Coronary artery (tissue), 2 donors: ENCODE results near the gene ZNF22.
"Not testable (repeated sequence)": the region's sequence is repeated elsewhere in the genome, so short reads cannot be mapped to it uniquely, and the experiment has no call there.

Experiments used
- DNase-seq: peaks from one replicate; pipeline ENCODE4 v3.0.0-alpha.2; 2017; ENCODE audit warnings: low spot score
- H3K27ac ChIP-seq, 2 donors: fragments of 200-600 bp; sonication (generic); one replicate each; pipeline ENCODE4 v1.5.1; 2016 to 2019
- H3K4me3 ChIP-seq: fragments of 200-600 bp; sonication (generic); 2 replicates; pipeline ENCODE4 v1.5.1; 2016; ENCODE audit warnings: mild to moderate bottlenecking, moderate library complexity
- TF ChIP-seq, protein P1 (sequence below): fragments of 200-600 bp; sonication (generic); IDR thresholded peaks from one replicate; pipeline ENCODE4 v1.5.1; 2019; ENCODE audit warnings: antibody characterized with exemption

Gene ZNF22

DNA sequence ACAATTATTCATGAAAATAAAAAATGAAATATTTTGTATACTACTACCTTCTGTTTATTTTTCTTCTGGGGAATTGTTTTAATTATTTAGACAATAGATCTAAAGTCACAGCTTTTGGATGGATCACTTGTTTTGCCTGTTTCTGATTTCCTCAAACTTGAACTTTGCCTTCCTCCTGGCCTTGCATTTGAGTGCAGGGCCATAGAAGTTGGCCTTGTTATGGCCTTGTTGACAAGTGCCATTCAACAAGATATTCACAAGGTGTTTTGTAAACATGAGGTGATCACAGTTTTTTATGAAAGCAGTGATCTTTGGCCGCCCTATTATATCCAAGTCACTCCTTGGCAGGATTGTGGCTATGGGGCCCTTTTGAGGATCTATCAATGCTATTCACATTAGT, 4.6 kb downstream of the ZNF22 start:
- no peak overlapping the region for H3K27ac ChIP-seq

DNA sequence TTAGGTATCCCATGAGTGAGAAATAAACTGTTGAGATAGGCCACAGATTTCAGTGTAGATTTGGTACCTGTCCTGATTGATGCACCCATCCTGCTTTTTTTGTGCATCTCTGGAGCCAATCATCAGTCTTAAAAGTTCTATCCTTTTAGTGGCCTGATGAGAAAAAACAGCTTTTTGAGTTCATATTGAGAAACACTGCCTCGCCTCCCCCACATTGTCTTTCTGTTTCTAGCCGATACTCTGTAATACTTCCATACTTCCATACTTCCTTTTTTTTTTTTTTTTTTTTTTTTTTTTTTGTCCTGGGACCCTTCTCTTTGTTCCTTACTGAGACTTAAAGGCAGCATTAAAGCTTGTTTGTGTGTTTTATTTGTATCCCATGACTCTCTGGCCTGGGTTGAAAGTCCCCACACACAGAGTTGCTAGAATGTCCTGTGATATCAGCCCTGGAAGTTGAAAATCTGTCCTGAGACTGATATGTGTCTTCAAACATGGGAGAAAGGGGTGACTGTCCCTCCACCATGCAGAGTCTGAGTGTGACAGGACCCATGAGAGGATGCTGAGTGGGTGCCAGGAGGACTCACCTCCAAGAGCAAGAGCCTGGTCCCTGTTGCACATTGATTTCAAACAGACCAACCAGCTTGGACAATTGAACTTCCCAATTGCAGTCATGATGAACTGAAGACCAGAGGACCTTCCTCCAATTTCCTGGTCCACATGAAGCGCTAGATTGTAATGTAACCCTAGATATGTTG, 5.7 kb downstream of the ZNF22 start:
- no peak for DNase-seq
- TF ChIP-seq, protein P1, sequence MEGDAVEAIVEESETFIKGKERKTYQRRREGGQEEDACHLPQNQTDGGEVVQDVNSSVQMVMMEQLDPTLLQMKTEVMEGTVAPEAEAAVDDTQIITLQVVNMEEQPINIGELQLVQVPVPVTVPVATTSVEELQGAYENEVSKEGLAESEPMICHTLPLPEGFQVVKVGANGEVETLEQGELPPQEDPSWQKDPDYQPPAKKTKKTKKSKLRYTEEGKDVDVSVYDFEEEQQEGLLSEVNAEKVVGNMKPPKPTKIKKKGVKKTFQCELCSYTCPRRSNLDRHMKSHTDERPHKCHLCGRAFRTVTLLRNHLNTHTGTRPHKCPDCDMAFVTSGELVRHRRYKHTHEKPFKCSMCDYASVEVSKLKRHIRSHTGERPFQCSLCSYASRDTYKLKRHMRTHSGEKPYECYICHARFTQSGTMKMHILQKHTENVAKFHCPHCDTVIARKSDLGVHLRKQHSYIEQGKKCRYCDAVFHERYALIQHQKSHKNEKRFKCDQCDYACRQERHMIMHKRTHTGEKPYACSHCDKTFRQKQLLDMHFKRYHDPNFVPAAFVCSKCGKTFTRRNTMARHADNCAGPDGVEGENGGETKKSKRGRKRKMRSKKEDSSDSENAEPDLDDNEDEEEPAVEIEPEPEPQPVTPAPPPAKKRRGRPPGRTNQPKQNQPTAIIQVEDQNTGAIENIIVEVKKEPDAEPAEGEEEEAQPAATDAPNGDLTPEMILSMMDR, result no peak
- H3K4me3 ChIP-seq, result no peak overlapping the region
- H3K27ac ChIP-seq, result no peak overlapping the region

More for the DNA sequence above, 4.6 kb downstream of the ZNF22 start:
- no peak overlapping the region for H3K4me3 ChIP-seq
- TF ChIP-seq, protein P1, result no peak
- DNase-seq, result no peak

DNA sequence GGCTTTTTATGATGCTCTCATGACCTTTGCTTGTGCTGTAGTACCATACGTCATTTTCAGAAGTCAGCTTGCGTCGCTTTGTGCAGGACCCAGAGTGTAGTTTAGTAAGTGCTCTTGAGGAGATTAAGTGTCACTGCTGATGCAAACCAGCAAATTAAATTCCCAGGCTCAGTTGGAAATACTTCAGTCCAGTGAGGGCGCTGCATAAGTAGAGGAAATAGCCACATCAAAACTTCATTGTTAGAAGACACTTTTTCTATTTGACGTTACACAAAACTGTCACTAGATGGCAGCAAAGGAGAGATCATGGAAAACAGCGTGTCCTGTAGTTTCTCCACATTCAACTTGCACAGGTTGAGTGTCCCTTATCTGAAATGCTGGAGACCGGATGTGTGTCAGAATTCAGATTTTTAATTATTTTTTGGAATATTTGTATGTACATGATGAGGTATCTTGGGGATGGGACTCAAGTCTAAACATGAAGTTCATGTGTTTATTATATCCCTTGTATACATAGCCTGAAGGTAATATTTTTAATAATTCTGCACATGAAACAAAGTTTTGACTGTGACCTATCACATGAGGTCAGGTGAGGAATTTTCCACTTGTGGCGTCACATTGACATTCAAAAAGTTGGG, 7.9 kb downstream of the ZNF22 start:
- DNase-seq, result no peak
- TF ChIP-seq, protein P1, result peak; percentile 58
- Histone ChIP-seq H3K27ac (no peak overlapping the region), H3K4me3 (no peak overlapping the region)

DNA sequence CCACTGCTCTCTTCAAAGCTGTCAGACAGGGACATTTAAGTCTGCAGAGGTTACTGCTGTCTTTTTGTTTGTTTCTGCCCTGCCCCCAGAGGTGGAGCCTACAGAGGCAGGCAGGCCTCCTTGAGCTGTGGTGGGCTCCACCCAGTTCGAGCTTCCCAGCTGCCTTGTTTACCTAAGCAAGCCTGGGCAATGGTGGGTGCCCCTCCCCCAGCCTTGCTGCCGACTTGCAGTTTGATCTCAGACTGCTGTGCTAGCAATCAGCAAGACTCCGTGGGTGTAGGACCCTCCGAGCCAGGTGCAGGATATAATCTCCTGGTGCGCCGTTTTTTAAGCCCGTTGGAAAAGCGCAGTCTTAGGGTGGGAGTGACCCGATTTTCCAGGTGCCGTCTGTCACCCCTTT, 13.8 kb downstream of the ZNF22 start:
- not testable (repeated sequence) for H3K4me3 ChIP-seq, DNase-seq, H3K27ac ChIP-seq

DNA sequence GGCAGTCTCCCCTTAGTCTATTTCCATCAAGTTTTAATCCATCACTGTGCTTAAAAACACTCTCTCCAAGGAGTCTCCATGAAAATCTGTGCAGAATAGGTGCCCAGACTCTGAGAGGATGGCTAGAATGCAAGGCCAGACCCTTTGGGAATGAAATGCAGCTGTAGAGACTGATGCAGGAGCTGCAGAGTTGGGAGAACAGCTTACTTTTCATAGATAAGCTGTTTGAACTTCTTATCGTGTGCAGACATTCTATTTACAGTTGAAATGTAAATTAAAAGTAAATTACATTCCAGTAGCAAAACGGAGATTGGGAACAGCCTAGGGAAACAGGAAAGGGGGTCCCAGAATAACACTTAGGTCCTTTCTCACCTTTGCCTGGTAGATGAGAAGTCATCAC, 14.9 kb downstream of the ZNF22 start:
- DNase-seq, result no peak
- no peak overlapping the region for H3K4me3 ChIP-seq
- TF ChIP-seq, protein P1, result no peak

DNA sequence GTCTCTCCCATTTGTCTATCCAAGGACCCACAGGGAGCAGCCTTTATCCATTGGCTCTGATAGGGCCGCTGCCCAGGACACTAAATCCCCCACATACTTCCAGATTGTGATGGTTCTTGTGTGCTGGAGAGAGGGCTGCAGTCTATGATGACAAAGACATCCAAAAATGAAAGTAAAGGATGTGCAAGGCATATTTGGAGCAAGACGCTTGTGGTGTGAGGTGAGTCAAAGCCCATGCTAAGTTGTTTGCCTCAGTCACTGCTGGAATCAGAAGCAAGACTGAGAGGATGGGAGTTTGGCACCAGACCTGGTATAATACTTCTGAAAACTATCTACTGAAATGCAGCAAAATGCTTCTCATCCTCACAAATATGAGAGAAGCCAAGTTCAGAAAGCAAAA, 22.7 kb downstream of the ZNF22 start:
- Histone ChIP-seq H3K27ac (no peak overlapping the region), H3K4me3 (no peak overlapping the region)
- TF ChIP-seq, protein P1, result no peak
- no peak for DNase-seq

More for the DNA sequence above, 14.9 kb downstream of the ZNF22 start:
- no peak overlapping the region for H3K27ac ChIP-seq

DNA sequence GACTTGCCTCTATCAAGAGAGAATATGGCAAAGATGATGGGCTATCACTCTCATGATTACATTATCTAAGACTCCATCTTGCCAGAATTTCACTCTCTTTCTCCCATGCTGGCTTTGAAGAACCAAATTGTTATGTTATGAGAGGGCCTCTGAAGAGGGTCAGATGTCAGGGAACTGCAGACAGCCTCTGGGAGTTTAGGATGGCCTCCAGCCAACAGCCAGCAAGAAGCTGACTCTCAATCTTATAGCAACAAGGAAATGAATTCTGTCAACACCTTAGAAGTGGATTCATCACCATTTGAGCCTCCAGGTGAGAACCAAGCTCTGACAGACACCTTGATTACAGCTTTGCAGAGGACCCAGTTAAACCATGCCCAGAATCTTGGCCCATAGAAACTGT, 33.6 kb downstream of the ZNF22 start:
- TF ChIP-seq, protein P1, result no peak
- DNase-seq, result no peak
- Histone ChIP-seq H3K27ac (no peak overlapping the region), H3K4me3 (no peak overlapping the region)
